ENCODE results near the gene TNFRSF18.
"Not testable (repeated sequence)": the region's sequence is repeated elsewhere in the genome, so short reads cannot be mapped to it uniquely, and the experiment has no call there.

The TNFRSF18 gene, protein sequence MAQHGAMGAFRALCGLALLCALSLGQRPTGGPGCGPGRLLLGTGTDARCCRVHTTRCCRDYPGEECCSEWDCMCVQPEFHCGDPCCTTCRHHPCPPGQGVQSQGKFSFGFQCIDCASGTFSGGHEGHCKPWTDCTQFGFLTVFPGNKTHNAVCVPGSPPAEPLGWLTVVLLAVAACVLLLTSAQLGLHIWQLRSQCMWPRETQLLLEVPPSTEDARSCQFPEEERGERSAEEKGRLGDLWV

DNA sequence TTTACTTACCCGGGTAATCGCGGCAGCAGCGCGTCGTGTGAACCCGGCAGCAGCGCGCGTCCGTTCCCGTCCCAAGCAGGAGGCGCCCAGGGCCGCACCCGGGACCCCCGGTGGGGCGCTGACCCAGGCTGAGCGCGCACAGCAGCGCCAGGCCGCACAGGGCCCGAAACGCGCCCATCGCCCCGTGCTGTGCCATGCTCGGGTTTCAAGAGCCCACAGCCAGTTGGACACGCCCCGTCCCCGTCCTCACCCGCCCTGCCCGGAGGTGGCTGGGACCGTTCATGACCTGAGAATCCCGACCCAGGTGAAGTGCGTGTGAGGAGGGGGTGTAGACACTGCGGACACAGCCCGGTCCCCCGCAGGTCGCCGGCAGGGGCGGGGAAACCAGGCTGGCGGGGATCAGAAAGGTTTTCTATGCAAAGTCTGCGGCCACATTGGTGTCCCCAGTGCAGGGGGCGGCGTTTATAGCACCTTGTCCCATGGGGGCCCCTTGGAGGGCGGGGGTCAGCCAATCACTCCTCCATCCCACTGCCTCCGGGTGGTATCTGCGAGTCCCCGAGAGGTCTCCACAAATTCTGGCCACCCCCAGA lies at the start of gene TNFRSF18:
TNFRSF18 (minus strand) TSS at position 217 of the 590 bp plus-strand sequence; CDS start at position 196, 21 bp downstream.
- DNase-seq, result peak in 1 of 2 experiments; percentile 81

- DNase-seq, result no peak
These were observed 49.2 kb upstream of the TNFRSF18 start for GRCh38 chr1:1255611-1256010.

- DNase-seq, result no peak
These were observed 48.7 kb upstream of the TNFRSF18 start for GRCh38 chr1:1255078-1255477.

GRCh38 chr1:1254667-1254998 lies 48.2 kb upstream of the TNFRSF18 start:
- no peak for DNase-seq

GRCh38 chr1:1253972-1254666 lies 47.7 kb upstream of the TNFRSF18 start:
- DNase-seq, result no peak

DNA sequence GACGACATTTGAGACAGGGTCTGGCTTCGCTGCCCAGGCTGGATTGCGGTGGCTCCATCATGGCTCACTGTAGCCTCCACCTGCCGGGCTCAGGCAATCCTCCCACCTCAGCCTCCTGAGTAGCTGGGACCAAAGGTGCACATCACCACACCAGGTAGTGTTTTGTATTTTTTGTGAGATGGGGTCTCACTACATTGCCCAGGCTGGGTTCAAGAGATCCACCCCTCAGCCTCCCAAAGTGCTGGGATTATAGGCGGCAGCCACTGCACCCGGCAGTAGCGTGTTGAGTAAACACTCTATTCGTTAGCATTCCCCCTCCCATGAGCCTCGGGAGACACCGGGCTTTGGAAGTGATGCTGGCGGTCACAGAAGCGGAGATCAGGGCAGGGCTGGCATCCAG lies 46.9 kb upstream of the TNFRSF18 start:
- DNase-seq, result no peak

DNA sequence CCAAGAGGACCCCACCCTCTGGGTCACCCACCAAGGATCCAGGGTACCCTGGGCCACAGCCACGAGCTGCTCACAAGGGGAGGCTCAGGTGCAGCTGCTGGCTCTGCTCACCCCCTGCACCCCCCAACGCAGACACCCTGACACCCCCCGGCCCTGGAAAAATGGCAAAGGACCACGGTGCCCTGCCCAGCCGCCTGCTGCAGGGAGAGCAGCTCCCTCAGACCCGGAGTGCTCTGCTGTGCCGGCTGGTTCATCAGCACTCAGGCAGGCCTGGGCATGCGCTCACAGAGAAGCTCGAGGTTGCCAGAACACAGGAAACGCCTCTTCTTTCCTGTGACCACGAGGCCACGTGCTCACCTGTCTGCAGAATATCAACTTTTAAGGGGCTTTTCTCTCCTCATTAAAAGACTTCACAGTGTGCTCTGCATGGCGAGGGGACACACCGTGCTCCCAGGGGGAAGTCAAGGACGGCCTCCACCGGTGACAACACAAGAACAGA lies 44.4 kb upstream of the TNFRSF18 start:
- peak in 1 of 2 experiments; percentile 76 for DNase-seq

DNA sequence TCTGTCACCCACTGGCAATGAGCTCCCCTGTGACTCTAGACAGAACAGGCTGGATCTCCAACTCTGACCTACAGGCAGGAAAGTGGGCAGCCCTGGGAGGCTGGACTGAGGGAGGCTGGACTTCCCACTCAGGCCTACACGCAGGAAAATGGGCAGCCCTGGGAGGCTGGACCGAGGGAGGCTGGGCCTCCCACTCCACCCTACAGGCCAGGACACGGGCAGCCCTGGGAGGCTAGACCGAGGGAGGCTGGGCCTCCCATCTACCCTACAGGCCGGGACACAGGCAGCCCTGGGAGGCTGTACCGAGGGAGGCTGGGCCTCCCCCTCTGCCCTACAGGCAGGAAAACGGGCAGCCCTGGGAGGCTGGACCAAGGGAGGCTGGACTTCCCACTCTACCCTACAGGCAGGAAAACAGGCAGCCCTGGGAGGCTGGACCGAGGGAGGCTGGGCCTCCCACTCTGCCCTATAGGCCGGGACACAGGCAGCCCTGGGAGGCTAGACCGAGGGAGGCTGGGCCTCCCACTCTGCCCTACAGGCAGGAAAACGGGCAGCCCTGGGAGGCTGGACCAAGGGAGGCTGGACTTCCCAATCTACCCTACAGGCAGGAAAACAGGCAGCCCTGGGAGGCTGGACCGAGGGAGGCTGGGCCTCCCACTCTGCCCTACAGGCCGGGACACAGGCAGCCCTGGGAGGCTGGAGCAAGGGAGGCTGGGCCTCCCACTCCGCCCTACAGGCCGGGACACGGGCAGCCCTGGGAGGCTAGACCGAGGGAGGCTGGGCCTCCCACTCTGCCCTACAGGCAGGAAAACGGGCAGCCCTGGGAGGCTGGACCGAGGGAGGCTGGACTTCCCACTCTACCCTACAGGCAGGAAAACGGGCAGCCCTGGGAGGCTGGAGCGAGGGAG lies 41.9 kb upstream of the TNFRSF18 start:
- not testable (repeated sequence) for DNase-seq

DNA sequence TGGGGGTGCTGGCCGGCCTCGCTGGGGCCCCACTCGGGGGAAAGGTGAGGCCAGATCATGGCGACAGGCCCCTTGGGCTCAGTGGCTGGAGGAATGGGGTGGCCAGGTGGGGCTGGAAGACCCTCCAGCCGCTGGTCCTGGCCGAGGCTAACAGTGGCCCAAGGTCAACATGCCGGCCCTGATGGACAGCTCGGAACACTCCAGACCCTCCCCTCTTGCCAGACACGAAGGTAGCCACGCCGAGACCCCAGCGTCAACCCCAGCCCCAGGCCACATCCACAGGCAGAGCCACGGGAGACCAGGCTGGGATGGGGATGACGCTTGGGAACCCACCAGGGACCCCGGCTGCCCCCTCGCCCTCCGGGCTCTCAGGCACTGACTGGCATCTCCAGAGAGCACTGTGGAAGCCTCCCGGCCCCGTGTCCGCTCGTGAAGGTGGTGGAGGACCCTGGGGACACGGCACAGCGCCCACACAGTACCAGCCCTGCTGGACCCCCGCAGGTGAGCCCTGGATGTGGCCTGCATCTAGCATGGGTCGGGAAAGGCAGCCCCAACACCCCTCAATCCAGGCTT lies 41.0 kb upstream of the TNFRSF18 start:
- DNase-seq, result no peak

DNA sequence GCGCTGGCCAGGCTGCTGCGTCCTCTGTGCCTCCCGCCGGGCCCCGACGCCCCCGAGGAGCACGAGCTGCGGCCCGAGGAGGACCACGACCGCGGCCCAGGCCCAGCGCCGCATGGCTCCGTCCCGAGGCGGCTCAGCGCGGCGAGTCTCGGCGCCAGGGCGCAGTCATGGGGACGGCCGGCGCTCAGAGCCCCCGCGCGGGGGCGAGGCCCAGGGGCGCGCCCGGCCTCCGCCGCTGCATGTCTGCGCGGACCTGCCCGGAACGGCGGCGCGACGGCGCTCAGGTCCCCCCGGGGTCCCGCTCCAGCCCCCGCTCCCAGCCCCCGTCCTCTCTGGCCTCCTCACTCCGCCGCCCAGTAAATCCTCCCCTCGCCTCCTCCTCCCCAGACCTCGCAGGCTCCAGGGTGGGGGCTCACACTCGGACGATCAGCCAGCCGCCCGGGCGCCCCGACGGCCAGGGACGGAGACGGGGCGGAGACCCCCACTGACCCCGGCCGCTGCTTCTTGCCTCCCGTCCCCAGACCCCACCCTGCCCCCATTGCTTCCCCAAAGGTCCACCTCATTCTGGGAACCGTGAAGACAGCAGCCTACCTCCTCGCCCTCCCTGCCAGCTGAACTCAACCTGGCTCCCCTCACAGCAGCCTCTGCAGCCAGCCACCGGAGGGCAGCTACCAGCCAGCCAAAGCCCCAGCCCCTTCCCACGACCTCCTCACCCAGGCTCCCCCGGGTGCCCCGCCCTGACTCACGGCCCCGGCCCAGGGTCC lies 40.4 kb upstream of the TNFRSF18 start, which contains the start of gene C1QTNF12:
C1QTNF12 (minus strand) TSS at position 146 of the 764 bp plus-strand sequence; CDS start at position 114, 32 bp downstream.
- DNase-seq, result peak in 1 of 2 experiments; percentile 57

- no peak for DNase-seq
These were observed 39.6 kb upstream of the TNFRSF18 start for GRCh38 chr1:1245817-1246576.

DNA sequence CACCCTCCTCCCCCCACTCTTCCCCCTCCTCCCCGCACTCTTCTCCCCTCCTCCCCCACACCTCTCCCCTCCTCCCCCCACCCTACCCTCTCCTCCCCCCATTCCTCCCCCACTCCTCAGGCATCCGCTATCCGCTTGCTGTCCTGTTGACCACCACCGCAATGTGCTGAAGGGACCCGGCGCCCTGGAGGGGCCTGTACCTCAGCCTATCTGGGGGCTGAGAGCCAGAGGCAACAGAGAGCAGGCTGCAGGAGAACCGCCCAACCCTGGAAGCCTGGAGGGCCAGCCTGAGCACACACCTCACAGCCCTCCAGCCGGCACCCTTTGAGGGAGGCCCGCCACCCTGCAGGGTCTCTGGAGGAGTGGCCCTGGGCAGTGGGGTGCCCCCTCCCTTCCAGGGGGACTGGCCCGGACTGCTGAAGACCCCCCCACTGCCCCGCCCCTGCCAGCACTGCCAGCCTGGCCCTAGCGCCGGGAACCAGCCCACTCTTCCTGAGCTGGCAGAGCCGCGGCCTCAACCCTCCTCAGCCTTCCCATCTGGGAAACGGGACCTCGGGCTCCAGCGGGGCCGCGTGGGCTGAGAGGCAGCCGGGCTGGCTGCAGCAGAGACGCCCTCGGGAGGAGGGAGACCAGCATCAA lies 38.9 kb upstream of the TNFRSF18 start:
- no peak for DNase-seq

GRCh38 chr1:1244192-1244811 lies 37.9 kb upstream of the TNFRSF18 start:
- DNase-seq, result no peak

DNA sequence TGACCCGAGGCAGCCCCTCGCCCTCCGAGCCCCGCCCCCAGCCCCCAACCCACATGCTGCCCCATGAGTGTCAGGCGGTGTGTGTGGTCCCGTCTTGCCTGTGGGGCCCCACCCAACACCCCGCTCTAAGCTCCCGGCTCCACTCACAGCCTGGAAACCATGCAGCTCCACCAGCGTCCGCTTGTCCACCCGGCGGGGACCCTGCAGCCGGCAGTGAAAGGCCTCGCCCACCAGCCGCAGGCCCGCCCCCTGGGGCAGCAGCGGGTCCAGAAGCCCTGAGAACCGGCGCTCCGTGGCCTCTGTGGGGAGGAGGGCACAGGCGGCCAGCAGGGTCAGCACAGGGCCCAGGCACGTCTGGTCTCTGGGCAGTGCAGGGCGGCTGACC lies 37.4 kb upstream of the TNFRSF18 start:
- DNase-seq, result no peak

DNA sequence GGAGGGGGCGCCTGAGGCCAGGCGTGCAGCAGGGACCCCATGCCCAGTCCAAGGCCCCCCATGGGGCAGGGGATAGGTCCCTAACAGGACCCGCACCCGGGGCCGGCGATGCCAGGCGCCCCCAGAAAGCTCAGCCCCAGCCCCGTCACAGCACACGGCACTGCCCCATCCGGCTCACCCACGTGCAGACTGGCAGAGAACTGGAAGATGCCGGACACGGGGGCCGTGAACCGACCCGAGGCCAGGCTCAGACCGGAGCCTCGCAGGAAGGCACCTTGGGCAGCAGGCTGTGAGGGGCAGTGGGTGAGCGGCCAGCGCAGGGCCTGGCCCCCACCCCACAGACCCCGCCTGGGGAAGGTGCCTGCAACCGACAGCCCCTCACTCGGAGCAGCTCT lies 36.9 kb upstream of the TNFRSF18 start:
- no peak for DNase-seq

GRCh38 chr1:1242461-1243265 lies 36.3 kb upstream of the TNFRSF18 start:
- no peak for DNase-seq

DNA sequence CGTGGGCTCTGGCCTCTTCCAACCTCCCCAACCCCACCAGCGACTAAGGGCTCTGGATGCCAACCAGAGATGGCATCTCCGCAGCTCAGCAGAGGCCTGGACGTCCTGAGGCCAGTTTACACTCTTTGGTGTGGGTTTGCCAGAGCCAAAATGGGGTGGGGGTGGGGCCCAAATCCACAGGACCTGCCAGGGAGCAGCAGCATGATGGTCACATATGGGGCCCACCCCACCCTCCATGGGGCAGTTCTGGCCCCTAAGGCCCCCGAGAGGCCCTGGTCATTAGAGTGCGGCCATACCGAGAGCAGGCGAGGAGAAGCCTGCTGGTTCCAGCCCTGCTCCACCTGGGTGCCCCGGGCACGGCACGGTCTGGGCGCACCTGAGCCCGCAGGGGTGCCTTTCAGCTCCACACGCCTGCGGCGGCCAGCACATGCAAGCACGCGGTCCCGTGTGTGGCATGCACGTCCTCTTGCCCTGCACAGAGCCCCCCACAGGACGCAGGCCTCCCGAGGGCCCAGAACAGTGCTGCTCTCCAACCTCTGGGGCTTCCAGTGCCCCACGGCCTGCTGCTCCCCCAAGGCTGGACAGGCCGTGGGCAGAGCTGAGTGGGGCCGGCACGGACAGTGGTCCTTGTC lies 35.3 kb upstream of the TNFRSF18 start:
- DNase-seq, result no peak

GRCh38 chr1:1240822-1241587 lies 34.6 kb upstream of the TNFRSF18 start:
- peak in 1 of 2 experiments; percentile 45 for DNase-seq

Measured in NCI-H526 (cell line).